ENCODE results near the gene EMC9. TPM values are rescaled to one million over a fixed set of nuclear protein-coding genes. Genes with fewer than 3 reads are reported as not detected.

Gene EMC9
- polyA plus RNA-seq, 1 of the 3 experiments (the other 2 are of a cell fraction): 19.3 TPM

DNA sequence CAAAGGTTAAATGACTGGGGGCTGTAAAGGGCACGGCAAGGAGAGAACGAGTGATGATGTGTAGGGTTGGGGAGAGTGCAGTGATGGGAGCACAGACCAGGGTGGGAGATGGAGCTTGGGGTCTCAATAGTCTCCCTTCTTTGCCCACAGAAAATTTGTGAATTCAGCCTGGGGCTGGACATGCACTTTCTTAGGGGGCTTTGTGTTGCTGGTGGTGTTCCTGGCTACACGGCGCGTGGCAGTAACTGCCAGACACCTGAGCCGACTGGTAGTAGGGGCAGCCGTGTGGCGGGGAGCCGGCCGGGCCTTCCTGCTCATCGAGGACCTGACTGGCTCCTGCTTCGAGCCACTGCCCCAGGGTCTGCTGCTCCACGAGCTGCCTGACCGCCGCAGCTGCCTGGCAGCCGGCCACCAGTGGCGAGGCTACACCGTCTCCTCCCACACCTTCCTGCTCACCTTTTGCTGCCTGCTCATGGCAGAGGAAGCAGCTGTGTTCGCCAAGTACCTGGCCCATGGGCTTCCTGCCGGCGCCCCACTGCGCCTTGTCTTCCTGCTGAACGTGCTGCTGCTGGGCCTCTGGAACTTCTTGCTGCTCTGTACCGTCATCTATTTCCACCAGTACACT lies 9.2 kb downstream of the EMC9 start:
- CTCF ChIA-PET: interaction anchor here (1.2 to 2.6 kb wide), 3 partner anchors 16 to 23 kb away, joined by 3 to 13 read pairs (median 3); no protein-coding TSS in a partner anchor
- no peak for DNase-seq
- POLR2A ChIA-PET: interaction anchor here (0.7 kb wide), 2 partner anchors 14 to 41 kb away, joined by 3 read pairs; no protein-coding TSS in a partner anchor
- H3K36me3 ChIP-seq (replicated peaks in 1 of 2; ENCODE audit: control insufficient read depth in 1 of 2, insufficient read depth in 2 of 2, low read length in 1 of 2): no peaks in the 10 kb centered on the region
- no peaks in the 10 kb centered on the region for H3K9me3 ChIP-seq
- no peak overlapping the region for H3K4me3 ChIP-seq (ENCODE audit: low read depth in 2 of 2, low read length in 1 of 2)
- H3K9me2 ChIP-seq: no peaks in the 10 kb centered on the region
- no peak overlapping the region for H3K27ac ChIP-seq (ENCODE audit: low read depth in 2 of 2, low read length in 1 of 2)
- H3K27me3 ChIP-seq (ENCODE audit: insufficient read depth): no peaks in the 10 kb centered on the region
- WGBS (ENCODE audit: low lambda C conversion rate): 83% methylated on average over 15 of the region's 24 CpGs
- no peak overlapping the region for H2AFZ ChIP-seq (ENCODE audit: low read depth)
- no peak for TF ChIP-seq RFX5 (IDR thresholded peaks at IDR 0.05; ENCODE audit: low read length)
- no peak for TF ChIP-seq PBX3 (IDR thresholded peaks at IDR 0.05)
- H3K79me2 ChIP-seq (ENCODE audit: insufficient read depth): peaks cover 4% of the 10 kb centered on the region; the same call in 1 of the 2 replicates
- H3K4me1 ChIP-seq (ENCODE audit: control insufficient read depth in 1 of 2, insufficient read depth in 2 of 2, low read depth in 1 of 2, low read length in 1 of 2): peaks cover 0 to 19% of the 10 kb centered on the region in 2 experiments; a peak in 1 of 4 replicates
- H3K4me2 ChIP-seq: no peak overlapping the region
- H3K9ac ChIP-seq: no peak overlapping the region
- H3F3A ChIP-seq (replicated peaks; ENCODE audit: insufficient read depth): peaks cover 7% of the 10 kb centered on the region
- H4K20me1 ChIP-seq (ENCODE audit: insufficient read depth): no peaks in the 10 kb centered on the region

GRCh38 chr14:24131549-24131966 lies 9.8 kb downstream of the EMC9 start:
- Histone ChIP-seq H3K9ac (no peak overlapping the region), H3F3A (replicated peaks; ENCODE audit: insufficient read depth) (peaks cover 9% of the 10 kb centered on the region), H3K27ac (ENCODE audit: low read depth in 2 of 2, low read length in 1 of 2) (no peak overlapping the region), H2AFZ (ENCODE audit: low read depth) (no peak overlapping the region), H3K79me2 (ENCODE audit: insufficient read depth) (peaks cover under 1% of the 10 kb centered on the region; the same call in 1 of the 2 replicates), H3K4me1 (ENCODE audit: control insufficient read depth in 1 of 2, insufficient read depth in 2 of 2, low read depth in 1 of 2, low read length in 1 of 2) (peaks cover 0 to 13% of the 10 kb centered on the region in 2 experiments; a peak in 1 of 4 replicates), H4K20me1 (ENCODE audit: insufficient read depth) (no peaks in the 10 kb centered on the region), H3K36me3 (replicated peaks in 1 of 2; ENCODE audit: control insufficient read depth in 1 of 2, insufficient read depth in 2 of 2, low read length in 1 of 2) (no peaks in the 10 kb centered on the region), H3K4me3 (ENCODE audit: low read depth in 2 of 2, low read length in 1 of 2) (no peak overlapping the region), H3K27me3 (ENCODE audit: insufficient read depth) (no peaks in the 10 kb centered on the region), H3K4me2 (no peak overlapping the region), H3K9me3 (no peaks in the 10 kb centered on the region), H3K9me2 (no peaks in the 10 kb centered on the region)
- CTCF ChIA-PET: interaction anchor here (1.5 to 1.6 kb wide), 2 partner anchors 20 to 73 kb away, joined by 3 to 6 read pairs; no protein-coding TSS in a partner anchor
- TF ChIP-seq ELF1 (IDR thresholded peaks at IDR 0.05): no peak
- no peak for TF ChIP-seq RFX5 (IDR thresholded peaks at IDR 0.05; ENCODE audit: low read length)
- TF ChIP-seq NFIC (IDR thresholded peaks at IDR 0.05; ENCODE audit: borderline replicate concordance): no peak
- no peak for TF ChIP-seq JUND (IDR thresholded peaks at IDR 0.05)
- TF ChIP-seq PBX3 (IDR thresholded peaks at IDR 0.05): no peak
- TF ChIP-seq, protein P1, sequence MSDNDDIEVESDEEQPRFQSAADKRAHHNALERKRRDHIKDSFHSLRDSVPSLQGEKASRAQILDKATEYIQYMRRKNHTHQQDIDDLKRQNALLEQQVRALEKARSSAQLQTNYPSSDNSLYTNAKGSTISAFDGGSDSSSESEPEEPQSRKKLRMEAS (IDR thresholded peaks at IDR 0.05; ENCODE audit: low read depth): no peak
- TF ChIP-seq RCOR1 (IDR thresholded peaks at IDR 0.05; ENCODE audit: low read length): no peak
- TF ChIP-seq FOXJ3 (CRISPR knock-in tag; IDR thresholded peaks at IDR 0.05): no peak
- no peak for TF ChIP-seq REST (IDR thresholded peaks at IDR 0.05; ENCODE audit: low read depth, low read length)
- no peak for TF ChIP-seq GATA2 (CRISPR knock-in tag; IDR thresholded peaks at IDR 0.05)
- TF ChIP-seq YY1 (IDR thresholded peaks at IDR 0.05; ENCODE audit: low read depth): no peak
- no peak for TF ChIP-seq EP300 (IDR thresholded peaks at IDR 0.05; ENCODE audit: borderline replicate concordance in 1 of 2, low read depth in 1 of 2, low read length in 1 of 2)
- TF ChIP-seq ZBTB33 (IDR thresholded peaks at IDR 0.05; ENCODE audit: borderline replicate concordance, low read depth): no peak
- TF ChIP-seq IRF3 (IDR thresholded peaks at IDR 0.05; ENCODE audit: low read depth, low read length): no peak
- TF ChIP-seq SIN3A (IDR thresholded peaks at IDR 0.05; ENCODE audit: borderline replicate concordance, low read depth, low read length): no peak
- POLR2A ChIA-PET: interaction anchor here (0.7 to 2.3 kb wide), 2 partner anchors 14 to 17 kb away, joined by 3 to 6 read pairs; partner anchors contain the start of genes DCAF11 and NRL
- WGBS (ENCODE audit: low lambda C conversion rate): 75% methylated on average over 8 of the region's 15 CpGs
- no peak for DNase-seq
